ENCODE measurements around the gene LDHA. TPM values are rescaled to one million over a fixed set of nuclear protein-coding genes. Genes with fewer than 3 reads are reported as not detected.

LDHA gene
- total and polyA plus RNA-seq, 9 donors: 395 to 607 (median 520) TPM

GRCh38 chr11:18455686-18456372 is 61.5 kb downstream of the LDHA start, which contains the start of gene LDHAL6A:
LDHAL6A (plus strand) TSS chr11:18455856; CDS start chr11:18456681, 825 bp downstream.
- no peak within 1 kb of the TSS for H3K4me3 ChIP-seq (ENCODE audit: low read length)
- H3K9me3 ChIP-seq (replicated peaks; ENCODE audit: control insufficient read depth, low read depth, low read length): no peaks in the 10 kb centered on the region
- H3K4me1 ChIP-seq (ENCODE audit: control insufficient read depth, insufficient read depth, low read length): no peaks in the 10 kb centered on the region
- WGBS (ENCODE audit: insufficient coverage): 57% methylated on average over 33 of the region's 47 CpGs
- no peak for DNase-seq
- no peak within 1 kb of the TSS for H3K27ac ChIP-seq (ENCODE audit: low read length)
- H3K36me3 ChIP-seq (ENCODE audit: control insufficient read depth, insufficient read depth, low read length): no peaks in the 10 kb centered on the region
- H3K27me3 ChIP-seq (ENCODE audit: control insufficient read depth, insufficient read depth, low read length): no peaks in the 10 kb centered on the region

- DNase-seq: no peak
- Histone ChIP-seq H3K4me3 (ENCODE audit: low read length) (no peak overlapping the region), H3K27ac (ENCODE audit: low read length) (no peak overlapping the region), H3K4me1 (ENCODE audit: control insufficient read depth, insufficient read depth, low read length) (no peaks in the 10 kb centered on the region), H3K27me3 (ENCODE audit: control insufficient read depth, insufficient read depth, low read length) (no peaks in the 10 kb centered on the region), H3K36me3 (ENCODE audit: control insufficient read depth, insufficient read depth, low read length) (no peaks in the 10 kb centered on the region), H3K9me3 (replicated peaks; ENCODE audit: control insufficient read depth, low read depth, low read length) (no peaks in the 10 kb centered on the region)
- WGBS (ENCODE audit: insufficient coverage): 24% methylated on average over 2 of the region's 3 CpGs
These were observed 63.1 kb downstream of the LDHA start for GRCh38 chr11:18457450-18457849.

Other genes starting within 250 kb of the LDHA start
- gene MRGPRX4, start 221.7 kb upstream of the LDHA start, total RNA-seq: not detected
- not detected for gene MRGPRX4, start 221.7 kb upstream of the LDHA start, polyA plus RNA-seq (ENCODE audit: insufficient read depth in 1 of 8, insufficient read length in 8 of 8, low replicate concordance in 1 of 8)
- not detected for gene SAA4, start 157.8 kb upstream of the LDHA start, total RNA-seq
- under 1 TPM in 1 of 8 donors, not detected in 7; 0.25 TPM for gene SAA4, start 157.8 kb upstream of the LDHA start, polyA plus RNA-seq (ENCODE audit: insufficient read depth in 1 of 8, insufficient read length in 8 of 8, low replicate concordance in 1 of 8)
- gene SAA2, start 145.9 kb upstream of the LDHA start, total RNA-seq: not detected
- gene SAA2, start 145.9 kb upstream of the LDHA start, polyA plus RNA-seq (ENCODE audit: insufficient read depth in 1 of 8, insufficient read length in 8 of 8, low replicate concordance in 1 of 8): not detected
- gene SAA1, start 128.3 kb upstream of the LDHA start, total RNA-seq: not detected
- not detected for gene SAA1, start 128.3 kb upstream of the LDHA start, polyA plus RNA-seq (ENCODE audit: insufficient read depth in 1 of 8, insufficient read length in 8 of 8, low replicate concordance in 1 of 8)
- gene HPS5, start 72.4 kb upstream of the LDHA start, total RNA-seq: 19.2 TPM
- 10 to 100 TPM in 7 of 8 donors, 1 to 10 TPM in 1; 10.0 to 14.6 (median 11.3) TPM for gene HPS5, start 72.4 kb upstream of the LDHA start, polyA plus RNA-seq (ENCODE audit: insufficient read depth in 1 of 8, insufficient read length in 8 of 8, low replicate concordance in 1 of 8)
- gene GTF2H1, start 72.0 kb upstream of the LDHA start, total RNA-seq: 39.9 TPM
- 10 to 100 TPM; 30.0 to 39.4 (median 32.9) TPM for gene GTF2H1, start 72.0 kb upstream of the LDHA start, polyA plus RNA-seq (ENCODE audit: insufficient read depth in 1 of 8, insufficient read length in 8 of 8, low replicate concordance in 1 of 8)
- not detected for gene LDHC, start 17.8 kb downstream of the LDHA start, total RNA-seq
- 1 to 10 TPM in 2 of 8 donors, under 1 TPM in 1, not detected in 5; 0.23 to 1.3 (median 1.1) TPM for gene LDHC, start 17.8 kb downstream of the LDHA start, polyA plus RNA-seq (ENCODE audit: insufficient read depth in 1 of 8, insufficient read length in 8 of 8, low replicate concordance in 1 of 8)
- gene LDHAL6A, start 61.3 kb downstream of the LDHA start, total RNA-seq: not detected
- under 1 TPM in 7 of 8 donors, not detected in 1; 0.13 to 0.67 (median 0.15) TPM for gene LDHAL6A, start 61.3 kb downstream of the LDHA start, polyA plus RNA-seq (ENCODE audit: insufficient read depth in 1 of 8, insufficient read length in 8 of 8, low replicate concordance in 1 of 8)
- 79.4 TPM for gene TSG101, start 132.4 kb downstream of the LDHA start, total RNA-seq
- 100 to 1,000 TPM in 6 of 8 donors, 10 to 100 TPM in 2; 86.1 to 125 (median 108) TPM for gene TSG101, start 132.4 kb downstream of the LDHA start, polyA plus RNA-seq (ENCODE audit: insufficient read depth in 1 of 8, insufficient read length in 8 of 8, low replicate concordance in 1 of 8)
- gene UEVLD, start 194.2 kb downstream of the LDHA start, total RNA-seq: 14.8 TPM
- gene UEVLD, start 194.2 kb downstream of the LDHA start, polyA plus RNA-seq (ENCODE audit: insufficient read depth in 1 of 8, insufficient read length in 8 of 8, low replicate concordance in 1 of 8): 10 to 100 TPM; 10.7 to 15.3 (median 12.0) TPM
- gene MISFA, start 205.2 kb downstream of the LDHA start, total RNA-seq: 4.3 TPM
- gene MISFA, start 205.2 kb downstream of the LDHA start, polyA plus RNA-seq (ENCODE audit: insufficient read depth in 1 of 8, insufficient read length in 8 of 8, low replicate concordance in 1 of 8): 1 to 10 TPM; 3.1 to 7.1 (median 4.3) TPM
- gene SPTY2D1, start 239.8 kb downstream of the LDHA start, total RNA-seq: 16.0 TPM
- gene SPTY2D1, start 239.8 kb downstream of the LDHA start, polyA plus RNA-seq (ENCODE audit: insufficient read depth in 1 of 8, insufficient read length in 8 of 8, low replicate concordance in 1 of 8): 10 to 100 TPM; 11.0 to 18.6 (median 15.7) TPM